ENCODE measurements around the gene RHEB.
A peak's percentile ranks its signal among the peaks of the same experiment; 100 is the strongest.

The RHEB gene

DNA sequence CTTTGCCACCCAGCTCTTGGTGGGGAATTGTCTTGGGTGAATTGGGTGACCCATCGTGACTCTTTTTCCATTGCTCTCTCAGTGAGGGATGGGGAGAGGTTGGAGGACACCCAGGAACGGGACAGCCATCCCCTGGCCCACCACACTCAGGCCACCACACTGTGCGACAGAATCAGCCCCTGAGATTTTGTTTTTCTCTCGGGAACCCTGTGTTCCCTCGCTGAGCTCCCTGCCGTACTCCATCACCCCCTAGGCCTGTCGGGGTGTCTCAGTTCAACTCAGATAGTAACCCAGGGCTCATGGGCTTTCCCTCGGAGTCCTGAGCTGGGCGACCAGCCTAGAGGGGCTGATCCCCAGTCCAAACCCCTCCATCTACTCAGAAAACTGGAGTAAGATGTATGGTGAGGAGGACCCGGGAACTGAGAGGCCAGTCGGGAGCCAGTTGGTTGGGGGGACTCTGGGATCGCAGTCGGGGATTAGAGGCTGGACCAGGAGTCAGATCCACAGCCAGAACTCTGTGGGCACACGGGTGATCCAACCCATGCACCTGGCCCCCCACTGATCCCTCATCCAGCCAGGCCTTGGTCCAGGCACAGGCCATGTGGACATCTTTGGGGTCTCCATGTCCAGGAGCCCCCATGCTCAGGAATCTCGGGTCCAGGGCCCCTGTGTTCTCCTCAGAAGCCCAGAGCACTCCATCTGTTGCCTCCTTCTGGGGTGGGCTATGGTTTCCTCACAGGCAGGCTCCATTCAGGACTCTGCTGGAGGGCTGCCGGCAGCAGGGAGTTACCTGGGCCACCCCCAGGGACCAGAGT lies 89.1 kb downstream of the RHEB start:
- no peak for DNase-seq

GRCh38 chr7:151429560-151430331 lies 89.9 kb downstream of the RHEB start:
- peak; percentile 72 to 75 for DNase-seq

DNA sequence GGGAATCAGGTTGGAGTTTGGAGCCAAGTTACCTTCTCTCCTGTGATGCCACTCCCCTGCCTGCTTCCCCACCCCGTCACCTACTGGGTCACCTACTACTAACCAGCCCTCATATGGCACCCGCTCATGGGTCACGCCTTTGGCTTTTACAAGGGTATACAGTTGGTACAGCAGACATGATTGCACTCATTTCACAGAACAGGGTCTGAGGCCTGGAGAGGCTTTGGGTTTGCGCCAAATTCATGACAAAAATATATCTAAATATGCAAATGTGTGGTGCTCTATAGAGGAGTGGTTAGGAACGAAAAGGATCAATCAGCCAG lies 90.5 kb downstream of the RHEB start:
- no peak for DNase-seq

GRCh38 chr7:151428378-151429236 lies 91.1 kb downstream of the RHEB start:
- DNase-seq = no peak

GRCh38 chr7:151427705-151428377 lies 91.9 kb downstream of the RHEB start:
- no peak for DNase-seq

- DNase-seq = no peak
These were observed 92.6 kb downstream of the RHEB start for GRCh38 chr7:151426904-151427704.

DNA sequence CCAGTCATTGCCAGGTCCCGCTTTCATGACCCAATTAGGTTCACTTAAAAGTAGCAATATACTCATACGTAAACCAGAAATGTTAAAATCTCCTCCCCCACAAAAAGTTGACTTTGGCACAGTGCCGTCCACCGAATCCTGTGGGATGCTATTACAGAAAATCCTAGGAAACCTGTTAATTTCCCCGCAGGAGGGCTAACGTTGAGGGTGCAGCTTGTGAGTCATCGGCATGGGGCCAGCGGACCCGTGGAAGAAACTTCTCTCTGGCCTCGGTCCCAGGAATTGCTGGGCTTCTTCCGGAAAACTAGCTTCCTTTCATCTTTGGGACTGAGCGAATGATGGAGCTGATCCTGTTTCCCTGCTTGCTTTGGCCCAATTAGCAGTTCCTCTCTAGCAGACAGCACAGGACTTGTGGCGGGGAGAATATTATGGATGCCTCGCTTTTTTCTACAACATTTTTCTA lies 93.2 kb downstream of the RHEB start:
- DNase-seq = no peak

GRCh38 chr7:151425670-151426440 lies 93.8 kb downstream of the RHEB start:
- DNase-seq = no peak

GRCh38 chr7:151424799-151425198 lies 94.9 kb downstream of the RHEB start:
- no peak for DNase-seq

- DNase-seq = no peak
These were observed 95.8 kb downstream of the RHEB start for GRCh38 chr7:151423936-151424335.

- DNase-seq = no peak
These were observed 96.5 kb downstream of the RHEB start for GRCh38 chr7:151423226-151423625.

GRCh38 chr7:151422212-151422611 lies 97.5 kb downstream of the RHEB start:
- no peak for DNase-seq

DNA sequence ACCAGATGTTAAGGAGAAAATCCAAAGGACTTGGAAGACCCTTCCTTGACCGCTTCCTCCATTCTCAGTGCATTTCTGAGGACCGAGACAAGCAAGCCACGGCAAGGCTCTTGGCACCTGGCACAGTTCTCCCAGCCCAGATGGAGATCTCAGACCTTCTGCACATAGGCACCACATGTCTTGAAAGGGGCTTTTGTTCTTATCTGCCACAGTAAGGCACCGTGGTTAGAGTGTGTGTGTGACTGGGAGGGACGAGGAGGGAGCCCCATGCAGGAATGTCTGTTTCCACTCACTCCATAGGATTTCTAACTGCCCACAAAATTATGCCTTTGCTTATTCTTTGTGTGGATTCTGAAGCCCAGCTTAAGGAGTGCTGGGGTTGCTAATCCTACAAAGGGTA lies 99.6 kb downstream of the RHEB start:
- no peak for DNase-seq

GRCh38 chr7:151416941-151417315 lies 102.8 kb downstream of the RHEB start:
- DNase-seq = no peak

- no peak for DNase-seq
These were observed 103.4 kb downstream of the RHEB start for GRCh38 chr7:151416112-151416940.

Data from CD4-positive, alpha-beta T cell treated with Interleukin-1 beta for 1 hour (primary cell).